MM.1S (cell line): ENCODE results near the gene FOXO3.

ENCODE experiments used
- DNase-seq: peaks from one replicate; pipeline ENCODE4 v3.0.0-alpha.2; 2015
- H2AFZ ChIP-seq: fragments of 300-600 bp; sonication (generic); 2 replicates; pipeline ENCODE4 v1.6.0; 2016; ENCODE audit warnings: antibody characterized with exemption, low read length
- H3F3A ChIP-seq: fragments of 300-600 bp; sonication (generic); 2 replicates; pipeline ENCODE4 v1.6.1; 2016; ENCODE audit warnings: mild to moderate bottlenecking, antibody characterized with exemption, low read length, moderate library complexity, mixed read lengths; ENCODE audit not compliant: insufficient read depth
- H3K27ac ChIP-seq: fragments of 300-600 bp; sonication (generic); 2 replicates; pipeline ENCODE4 v1.5.1; 2016; ENCODE audit warnings: mild to moderate bottlenecking, low read length
- H3K27me3 ChIP-seq: fragments of 300-600 bp; sonication (generic); replicated peaks from 2 replicates; pipeline ENCODE4 v1.6.0; 2016; ENCODE audit warnings: low read length; ENCODE audit not compliant: insufficient read depth
- H3K36me3 ChIP-seq: fragments of 300-600 bp; sonication (generic); replicated peaks from 2 replicates; pipeline ENCODE4 v1.6.1; 2016; ENCODE audit warnings: mild to moderate bottlenecking, low read length, mixed read lengths; ENCODE audit not compliant: insufficient read depth
- H3K4me1 ChIP-seq: fragments of 300-600 bp; sonication (generic); 2 replicates; pipeline ENCODE4 v1.6.1; 2016; ENCODE audit warnings: low read length, mixed read lengths
- H3K4me2 ChIP-seq: fragments of 300-600 bp; sonication (generic); 2 replicates; pipeline ENCODE4 v1.6.0; 2016; ENCODE audit warnings: low read depth, low read length
- H3K4me3 ChIP-seq: fragments of 300-600 bp; sonication (generic); 2 replicates; pipeline ENCODE4 v1.5.1; 2016; ENCODE audit warnings: low read length, mixed read lengths
- H3K79me2 ChIP-seq: fragments of 300-600 bp; sonication (generic); 2 replicates; pipeline ENCODE4 v1.6.1; 2016; ENCODE audit warnings: mixed run types, low read length, mixed read lengths
- H3K9ac ChIP-seq: fragments of 300-600 bp; sonication (generic); 2 replicates; pipeline ENCODE4 v1.6.1; 2016; ENCODE audit warnings: low read length, mixed read lengths
- H3K9me2 ChIP-seq: fragments of 300-600 bp; sonication (generic); replicated peaks from 2 replicates; pipeline ENCODE4 v1.6.1; 2016; ENCODE audit warnings: mild to moderate bottlenecking, low read length, mixed read lengths; ENCODE audit not compliant: insufficient read depth
- H3K9me3 ChIP-seq: fragments of 300-600 bp; sonication (generic); replicated peaks from 2 replicates; pipeline ENCODE4 v1.6.1; 2016; ENCODE audit warnings: mild to moderate bottlenecking, low read length, mixed read lengths; ENCODE audit not compliant: insufficient read depth
- H4K20me1 ChIP-seq: fragments of 300-600 bp; sonication (generic); 2 replicates; pipeline ENCODE4 v1.6.1; 2016; ENCODE audit warnings: mild to moderate bottlenecking, low read length, moderate library complexity, mixed read lengths; ENCODE audit not compliant: insufficient read depth
- CTCF ChIP-seq: fragments of 300-600 bp; sonication (generic); IDR thresholded peaks from 2 replicates; pipeline ENCODE4 v1.5.1; 2016; ENCODE audit warnings: antibody characterized with exemption, low read length, mixed read lengths
- EZH2 ChIP-seq: fragments of 300-600 bp; sonication (generic); optimal IDR thresholded peaks from 2 replicates; pipeline ENCODE3; 2017; ENCODE audit warnings: low read depth, mild to moderate bottlenecking, antibody characterized with exemption, low read length, mixed read lengths
- EZH2phosphoT487 ChIP-seq: fragments of 300-600 bp; sonication (generic); IDR thresholded peaks from 2 replicates; pipeline ENCODE4 v1.6.1; 2018; ENCODE audit warnings: antibody characterized with exemption, low read length

The FOXO3 gene

GRCh38 chr6:108626777-108627176 is 66.1 kb downstream of the FOXO3 start:
- TF ChIP-seq CTCF (no peak), EZH2 (no peak), EZH2phosphoT487 (no peak)
- H2AFZ ChIP-seq: no peak overlapping the region
- peaks cover 97% of the 10 kb centered on the region for H3K4me1 ChIP-seq
- H3K9me2 ChIP-seq: no peaks in the 10 kb centered on the region
- peak overlapping the region; percentile 68 for H3K4me2 ChIP-seq
- H3K9me3 ChIP-seq: no peaks in the 10 kb centered on the region
- H3F3A ChIP-seq: peaks cover 88% of the 10 kb centered on the region
- H3K36me3 ChIP-seq: no peaks in the 10 kb centered on the region
- H4K20me1 ChIP-seq: peaks cover 13% of the 10 kb centered on the region; the same call in 1 of the 2 replicates
- H3K79me2 ChIP-seq: peaks cover 100% of the 10 kb centered on the region
- peak overlapping the region; percentile 70; the same call in 1 of the 2 replicates for H3K27ac ChIP-seq
- H3K27me3 ChIP-seq: no peaks in the 10 kb centered on the region
- no peak for DNase-seq
- peak overlapping the region; percentile 48 for H3K9ac ChIP-seq
- H3K4me3 ChIP-seq: peak overlapping the region; percentile 17; the same call in 1 of the 2 replicates

GRCh38 chr6:108627692-108628550 is 67.2 kb downstream of the FOXO3 start:
- H3K9ac ChIP-seq: peak overlapping the region; percentile 48
- H3K9me2 ChIP-seq: no peaks in the 10 kb centered on the region
- peaks cover 89% of the 10 kb centered on the region for H3F3A ChIP-seq
- H3K36me3 ChIP-seq: no peaks in the 10 kb centered on the region
- TF ChIP-seq EZH2: no peak
- TF ChIP-seq EZH2phosphoT487: no peak
- no peak for TF ChIP-seq CTCF
- H3K79me2 ChIP-seq: peaks cover 100% of the 10 kb centered on the region
- H3K4me2 ChIP-seq: peak overlapping the region; percentile 68
- H4K20me1 ChIP-seq: peaks cover 13% of the 10 kb centered on the region; the same call in 1 of the 2 replicates
- 0 out of 2 replicates have a peak overlapping the region, but pooled peaks have one; percentile 15 for H3K4me3 ChIP-seq
- H3K27me3 ChIP-seq: no peaks in the 10 kb centered on the region
- H3K4me1 ChIP-seq: peaks cover 98% of the 10 kb centered on the region
- no peaks in the 10 kb centered on the region for H3K9me3 ChIP-seq
- peak overlapping the region; percentile 70; the same call in 1 of the 2 replicates for H3K27ac ChIP-seq
- H2AFZ ChIP-seq: no peak overlapping the region
- no peak for DNase-seq

- Histone ChIP-seq H3F3A (peaks cover 83% of the 10 kb centered on the region), H3K9me2 (no peaks in the 10 kb centered on the region), H3K4me3 (no peak overlapping the region), H3K27me3 (no peaks in the 10 kb centered on the region), H3K4me2 (peak overlapping the region; percentile 68), H3K36me3 (no peaks in the 10 kb centered on the region), H3K79me2 (peaks cover 98% of the 10 kb centered on the region), H3K9me3 (no peaks in the 10 kb centered on the region), H3K27ac (peak overlapping the region; percentile 70), H4K20me1 (peaks cover 29% of the 10 kb centered on the region), H3K9ac (peak overlapping the region; percentile 48; the same call in 1 of the 2 replicates), H2AFZ (no peak overlapping the region), H3K4me1 (peaks cover 94% of the 10 kb centered on the region)
- TF ChIP-seq EZH2 (no peak), CTCF (no peak), EZH2phosphoT487 (no peak)
- DNase-seq: no peak
Measured at GRCh38 chr6:108630050-108630714, 69.5 kb downstream of the FOXO3 start.
